IPS-NIHi7 (cell line): ENCODE results near the gene STEAP4.

Experiments used
- DNase-seq: peaks from one replicate; pipeline ENCODE4 v3.0.0; 2012; ENCODE audit warnings: mixed read lengths; ENCODE audit errors: extremely low spot score

Gene STEAP4

GRCh38 chr7:88306590-88307048, at the start of gene STEAP4:
STEAP4 (minus strand) TSS chr7:88306894; CDS start chr7:88284269, 22,625 bp downstream.
- DNase-seq: peak; percentile 63

DNA sequence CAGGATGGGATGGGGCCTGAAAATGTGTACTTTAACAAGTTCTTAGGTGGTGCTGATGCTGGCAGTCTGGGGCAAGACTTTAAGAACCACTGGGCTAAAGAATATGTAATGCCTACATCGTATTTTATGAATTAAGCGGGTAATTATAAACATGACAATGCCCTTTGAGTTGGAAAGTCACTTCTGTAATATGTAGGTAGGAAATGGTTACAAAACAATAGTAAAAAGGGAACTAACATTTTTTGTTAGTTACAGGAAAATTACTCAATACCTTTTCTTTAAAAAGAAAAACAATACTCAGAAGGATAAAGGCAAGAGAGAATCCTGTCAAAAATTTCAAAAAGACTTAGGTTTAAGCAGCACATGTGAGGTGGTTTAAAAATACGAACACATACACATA, 48.3 kb upstream of the STEAP4 start:
- no peak for DNase-seq

DNA sequence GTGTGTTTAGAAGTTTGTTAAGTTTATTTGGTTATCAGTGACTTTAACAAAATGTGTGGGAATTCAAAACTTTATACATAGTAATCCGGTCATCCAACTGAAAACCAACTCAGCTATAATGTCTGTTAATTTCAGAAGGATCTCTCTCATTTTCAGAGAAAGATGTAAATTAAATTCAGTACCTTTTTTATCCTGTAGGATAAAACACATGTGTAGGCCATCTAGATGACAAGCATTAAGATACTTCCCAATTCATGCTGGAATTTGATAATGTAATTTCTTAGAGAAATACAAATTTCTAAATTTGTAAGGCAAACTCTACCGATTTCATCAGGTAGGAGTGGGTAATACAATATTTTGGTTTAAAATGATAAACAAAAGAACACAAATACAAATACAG, 43.4 kb upstream of the STEAP4 start:
- DNase-seq: no peak

DNA sequence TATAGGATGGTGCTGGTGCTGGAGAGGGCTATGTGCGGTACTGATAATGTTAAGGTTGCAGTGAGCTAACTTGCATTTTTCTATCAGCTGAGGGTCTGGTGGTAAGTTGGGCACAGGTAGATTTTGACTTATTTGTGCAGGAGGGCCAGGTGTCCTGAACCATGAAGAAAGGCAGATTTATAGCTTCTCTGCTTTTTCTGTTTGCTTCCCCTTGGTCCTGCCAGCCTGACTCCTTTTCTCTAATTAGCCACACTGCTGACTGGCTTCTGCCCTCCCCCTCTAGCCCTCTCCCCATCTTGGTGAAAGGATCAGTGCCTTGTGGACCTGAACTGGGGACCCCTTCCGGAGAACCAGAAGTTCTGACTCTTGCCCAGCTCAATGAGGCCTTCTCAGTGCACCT, 40.8 kb upstream of the STEAP4 start:
- no peak for DNase-seq

GRCh38 chr7:88347090-88347489, 40.4 kb upstream of the STEAP4 start:
- no peak for DNase-seq

DNA sequence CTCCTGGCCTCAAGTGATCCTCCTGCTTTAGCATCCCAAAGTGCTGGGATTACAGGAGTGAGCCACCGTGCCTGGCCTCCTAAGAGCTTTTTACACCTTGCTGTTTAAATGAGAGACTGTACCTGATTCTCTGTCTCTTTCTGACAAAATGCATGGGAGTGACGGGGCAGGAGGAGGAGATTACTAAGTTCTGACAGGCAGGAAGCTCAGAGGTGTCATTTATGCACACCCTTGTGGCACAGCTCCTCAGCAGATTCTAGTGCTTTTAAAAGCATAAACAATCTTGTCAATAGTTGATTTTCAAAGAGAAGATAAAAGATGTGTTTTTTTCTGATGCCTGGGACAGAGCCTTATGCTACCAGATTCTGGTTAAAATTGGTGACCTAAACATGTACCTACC, 39.7 kb upstream of the STEAP4 start:
- DNase-seq: no peak

- DNase-seq: peak; percentile 68
Observed at GRCh38 chr7:88344956-88345832, 38.5 kb upstream of the STEAP4 start.

DNA sequence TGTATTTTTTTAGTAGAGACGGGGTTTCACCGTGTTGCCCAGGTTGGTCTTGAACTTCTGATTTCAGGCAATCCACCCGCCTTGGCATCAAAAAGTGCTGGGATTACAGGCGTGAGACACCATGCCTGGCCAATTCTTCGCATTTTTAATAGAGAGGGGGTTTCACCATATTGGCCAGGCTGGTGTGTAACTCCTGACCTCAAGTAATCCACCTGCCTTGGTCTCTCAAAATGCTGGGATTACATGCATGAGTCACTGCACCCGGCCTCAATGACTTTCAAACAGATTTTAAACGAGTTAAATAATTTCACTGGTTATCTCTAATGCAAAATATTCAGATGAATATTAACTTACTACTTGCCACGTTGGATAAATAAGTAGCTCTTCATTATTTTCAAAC, 37.6 kb upstream of the STEAP4 start:
- DNase-seq: no peak

- DNase-seq: no peak
Observed at GRCh38 chr7:88339195-88339922, 32.7 kb upstream of the STEAP4 start.

GRCh38 chr7:88338503-88338902, 31.8 kb upstream of the STEAP4 start:
- no peak for DNase-seq

GRCh38 chr7:88337572-88337971, 30.9 kb upstream of the STEAP4 start:
- no peak for DNase-seq

GRCh38 chr7:88331322-88331721, 24.6 kb upstream of the STEAP4 start:
- no peak for DNase-seq

DNA sequence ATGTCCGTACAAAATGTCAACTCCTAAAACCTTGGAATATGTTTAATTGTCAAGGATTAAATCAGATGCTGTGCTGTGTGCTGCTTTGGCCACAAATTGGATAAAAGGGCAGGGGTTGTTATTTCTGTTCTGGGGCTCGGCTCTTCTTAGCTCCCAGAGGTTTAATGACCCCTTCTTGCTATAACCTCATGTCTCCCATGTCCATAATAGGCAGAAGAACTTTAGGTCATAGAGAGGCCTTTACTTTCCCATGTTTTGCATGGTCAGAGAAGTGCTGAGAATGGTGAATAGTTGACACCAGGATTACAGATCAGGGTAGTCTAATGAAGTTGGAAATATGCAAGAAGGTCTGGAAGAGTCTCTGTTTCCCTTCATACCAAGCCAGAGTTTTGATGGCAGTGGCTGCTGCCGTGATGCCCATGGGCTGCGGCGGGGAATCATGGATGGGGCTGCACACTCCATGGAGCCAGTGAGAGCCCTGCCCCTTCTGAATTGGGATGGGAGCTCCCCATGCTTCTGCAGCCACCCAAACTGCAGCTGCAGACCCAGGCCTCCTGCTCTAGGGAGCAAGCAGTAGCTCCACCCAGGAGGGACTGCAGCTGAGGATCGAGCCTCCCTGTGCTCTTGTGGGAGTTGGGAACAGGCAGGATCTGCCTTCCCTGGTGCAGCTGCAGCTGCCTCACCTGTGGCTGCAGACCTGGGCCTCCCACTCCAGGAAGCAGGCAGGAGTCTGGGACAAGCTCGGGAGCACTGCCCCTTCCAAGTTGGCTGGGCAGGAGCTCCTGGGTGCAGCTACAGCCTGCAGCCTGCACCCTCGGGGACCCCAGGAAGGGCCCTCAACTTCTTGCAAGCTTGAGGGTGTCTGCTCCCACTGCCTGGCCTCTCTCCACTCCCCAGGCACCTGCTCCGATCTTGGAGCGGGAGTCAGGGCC, 23.1 kb upstream of the STEAP4 start:
- no peak for DNase-seq

GRCh38 chr7:88328787-88329186, 22.1 kb upstream of the STEAP4 start:
- no peak for DNase-seq

DNA sequence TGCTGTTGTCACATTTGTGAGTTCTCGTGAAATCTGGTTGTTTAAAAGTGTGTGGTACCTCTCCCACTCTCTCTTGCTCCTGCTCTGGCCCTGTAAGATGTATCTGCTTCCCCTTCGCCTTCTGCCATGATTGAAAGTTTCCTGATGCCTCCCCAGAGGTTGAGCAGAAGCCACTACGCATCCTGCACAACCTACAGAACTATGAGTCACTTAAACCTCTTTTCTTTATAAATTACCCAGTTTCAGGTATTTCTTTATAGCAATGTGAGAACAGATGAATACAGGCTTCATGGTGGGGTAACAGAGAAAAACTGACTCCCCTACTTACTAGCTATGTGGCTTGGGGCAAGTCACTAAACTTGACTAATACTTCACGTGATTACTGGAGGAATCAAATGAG, 18.0 kb upstream of the STEAP4 start:
- DNase-seq: no peak

DNA sequence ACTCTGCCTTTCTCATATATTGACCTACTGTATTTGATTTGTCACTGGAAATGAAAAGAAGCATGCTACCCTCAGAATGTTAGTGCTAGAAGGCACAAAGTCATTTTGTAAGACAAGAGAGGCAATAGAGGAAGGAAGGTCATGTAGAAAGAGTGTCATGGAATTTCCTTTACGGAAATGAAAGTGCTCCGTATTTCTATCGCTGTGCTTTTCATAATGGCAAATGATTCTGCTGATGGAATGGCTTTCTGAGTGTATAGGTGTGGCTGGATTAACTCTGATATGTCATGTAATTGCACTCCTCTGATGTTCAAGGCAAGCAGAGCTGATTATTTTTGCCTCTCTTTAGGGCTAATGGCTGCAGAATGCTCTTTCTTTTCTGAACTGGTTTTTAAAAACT, 15.5 kb upstream of the STEAP4 start:
- DNase-seq: no peak

GRCh38 chr7:88321694-88322093, 15.0 kb upstream of the STEAP4 start:
- DNase-seq: no peak

- DNase-seq: no peak
Observed at GRCh38 chr7:88318196-88318595, 11.5 kb upstream of the STEAP4 start.

- DNase-seq: no peak
Observed at GRCh38 chr7:88317422-88317821, 10.7 kb upstream of the STEAP4 start.

- no peak for DNase-seq
Observed at GRCh38 chr7:88316456-88316855, 9.8 kb upstream of the STEAP4 start.

DNA sequence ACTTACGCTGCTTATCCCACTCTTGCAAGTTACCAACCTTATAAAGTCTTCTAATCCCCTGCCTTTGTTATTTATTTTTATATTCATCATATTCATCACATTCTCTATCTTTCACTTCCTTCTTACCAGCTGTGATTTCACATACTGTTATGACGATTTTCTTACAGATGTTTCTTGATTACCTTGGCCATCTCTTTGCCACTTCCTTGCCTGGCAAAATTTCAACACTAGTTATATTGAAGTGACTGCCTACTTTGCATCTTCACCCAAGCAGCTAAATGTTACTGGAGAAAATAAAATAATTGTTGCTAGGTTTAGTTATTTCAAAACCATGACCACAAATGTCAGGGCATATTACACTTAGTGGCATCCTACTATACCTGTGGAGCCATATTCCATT, 8.8 kb upstream of the STEAP4 start:
- DNase-seq: no peak

DNA sequence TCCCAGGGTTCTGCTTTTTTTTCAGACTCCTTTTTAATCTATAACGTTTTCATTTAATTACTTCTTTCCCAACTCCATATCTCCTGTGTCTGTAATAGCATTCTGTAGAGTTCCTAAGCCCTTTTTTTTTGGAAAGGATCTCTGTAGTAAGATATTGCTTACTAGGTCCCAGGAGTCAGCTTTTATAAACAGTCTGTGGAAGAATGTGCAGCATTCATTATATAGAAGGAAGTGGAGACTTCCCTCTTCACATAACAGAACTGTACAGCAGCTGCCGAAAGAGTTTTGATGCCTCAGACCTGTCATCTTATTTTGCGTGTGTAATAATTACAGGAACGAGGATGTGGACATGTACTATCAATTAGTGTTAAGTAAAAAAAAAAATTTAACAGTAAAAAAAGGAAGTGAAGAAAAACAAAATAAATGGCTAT, 7.4 kb upstream of the STEAP4 start:
- DNase-seq: no peak
